HL-60 (cell line): Measurements from ENCODE around the gene CAMK2D.

Experiments used
- DNase-seq, 2 experiments: peaks; one replicate each; pipeline ENCODE4 v3.0.0-alpha.2; 2010 to 2020; ENCODE audit warnings: low read depth in 1 of 2, low spot score in 1 of 2
- H3K27ac ChIP-seq: fragments of 250-450 bp; sonication (Bioruptor Pico); replicated peaks from 2 replicates; pipeline ENCODE4 v1.5.1; 2020; ENCODE audit warnings: mild to moderate bottlenecking, moderate library complexity
- H3K27me3 ChIP-seq: fragments of 250-450 bp; sonication (Bioruptor Pico); 2 replicates; pipeline ENCODE4 v1.5.1; 2021; ENCODE audit warnings: mild to moderate bottlenecking, moderate library complexity; ENCODE audit not compliant: insufficient read depth, poor library complexity, severe bottlenecking
- H3K4me3 ChIP-seq: replicated peaks from 2 replicates; pipeline ENCODE4 v1.5.1; 2011; ENCODE audit warnings: mild to moderate bottlenecking, control low read depth, low read length; ENCODE audit not compliant: insufficient read depth
- GABPA ChIP-seq: IDR thresholded peaks from 2 replicates; pipeline ENCODE4 v1.6.1; 2012; ENCODE audit warnings: low read depth
- POLR2AphosphoS5 ChIP-seq: IDR thresholded peaks from 2 replicates; pipeline ENCODE4 v1.6.1; 2012; ENCODE audit warnings: low read depth
- SPI1 ChIP-seq: IDR thresholded peaks from 2 replicates; pipeline ENCODE4 v1.6.1; 2012; ENCODE audit warnings: low read depth, mild to moderate bottlenecking, borderline replicate concordance
- TF ChIP-seq, protein P1 (sequence below): IDR thresholded peaks from 2 replicates; pipeline ENCODE4 v1.6.1; 2012; ENCODE audit warnings: low read depth; ENCODE audit not compliant: insufficient replicate concordance
- TF ChIP-seq, protein P2 (sequence below): IDR thresholded peaks from one replicate; pipeline ENCODE4 v1.5.1; 2011; ENCODE audit warnings: low read length, control low read depth, inconsistent platforms; ENCODE audit not compliant: insufficient read depth

Gene CAMK2D

DNA sequence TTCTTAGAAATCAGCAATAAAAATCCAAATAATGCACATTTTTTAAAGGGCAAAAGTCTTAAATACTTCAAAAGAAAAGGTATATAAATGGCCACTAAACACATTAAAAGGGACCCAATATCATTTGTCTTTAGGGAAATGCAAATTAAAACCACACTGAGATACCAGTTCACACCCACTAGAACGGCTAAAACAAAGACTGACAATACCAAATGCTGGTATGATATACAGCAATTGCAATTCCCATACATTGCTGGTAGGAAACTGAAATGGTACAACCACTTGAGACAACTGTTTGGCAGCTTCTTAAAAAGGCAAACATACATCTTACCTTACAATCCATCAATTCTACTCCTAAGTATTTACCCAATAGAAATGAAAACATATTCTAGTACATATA is 33.7 kb downstream of the CAMK2D start:
- H3K27ac ChIP-seq, result no peak overlapping the region
- no peak for DNase-seq
- H3K27me3 ChIP-seq, result no peaks in the 10 kb centered on the region
- no peak for TF ChIP-seq SPI1
- no peak for TF ChIP-seq GABPA
- TF ChIP-seq POLR2AphosphoS5, result no peak
- TF ChIP-seq, protein P1, sequence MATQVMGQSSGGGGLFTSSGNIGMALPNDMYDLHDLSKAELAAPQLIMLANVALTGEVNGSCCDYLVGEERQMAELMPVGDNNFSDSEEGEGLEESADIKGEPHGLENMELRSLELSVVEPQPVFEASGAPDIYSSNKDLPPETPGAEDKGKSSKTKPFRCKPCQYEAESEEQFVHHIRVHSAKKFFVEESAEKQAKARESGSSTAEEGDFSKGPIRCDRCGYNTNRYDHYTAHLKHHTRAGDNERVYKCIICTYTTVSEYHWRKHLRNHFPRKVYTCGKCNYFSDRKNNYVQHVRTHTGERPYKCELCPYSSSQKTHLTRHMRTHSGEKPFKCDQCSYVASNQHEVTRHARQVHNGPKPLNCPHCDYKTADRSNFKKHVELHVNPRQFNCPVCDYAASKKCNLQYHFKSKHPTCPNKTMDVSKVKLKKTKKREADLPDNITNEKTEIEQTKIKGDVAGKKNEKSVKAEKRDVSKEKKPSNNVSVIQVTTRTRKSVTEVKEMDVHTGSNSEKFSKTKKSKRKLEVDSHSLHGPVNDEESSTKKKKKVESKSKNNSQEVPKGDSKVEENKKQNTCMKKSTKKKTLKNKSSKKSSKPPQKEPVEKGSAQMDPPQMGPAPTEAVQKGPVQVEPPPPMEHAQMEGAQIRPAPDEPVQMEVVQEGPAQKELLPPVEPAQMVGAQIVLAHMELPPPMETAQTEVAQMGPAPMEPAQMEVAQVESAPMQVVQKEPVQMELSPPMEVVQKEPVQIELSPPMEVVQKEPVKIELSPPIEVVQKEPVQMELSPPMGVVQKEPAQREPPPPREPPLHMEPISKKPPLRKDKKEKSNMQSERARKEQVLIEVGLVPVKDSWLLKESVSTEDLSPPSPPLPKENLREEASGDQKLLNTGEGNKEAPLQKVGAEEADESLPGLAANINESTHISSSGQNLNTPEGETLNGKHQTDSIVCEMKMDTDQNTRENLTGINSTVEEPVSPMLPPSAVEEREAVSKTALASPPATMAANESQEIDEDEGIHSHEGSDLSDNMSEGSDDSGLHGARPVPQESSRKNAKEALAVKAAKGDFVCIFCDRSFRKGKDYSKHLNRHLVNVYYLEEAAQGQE, result no peak
- TF ChIP-seq, protein P2, sequence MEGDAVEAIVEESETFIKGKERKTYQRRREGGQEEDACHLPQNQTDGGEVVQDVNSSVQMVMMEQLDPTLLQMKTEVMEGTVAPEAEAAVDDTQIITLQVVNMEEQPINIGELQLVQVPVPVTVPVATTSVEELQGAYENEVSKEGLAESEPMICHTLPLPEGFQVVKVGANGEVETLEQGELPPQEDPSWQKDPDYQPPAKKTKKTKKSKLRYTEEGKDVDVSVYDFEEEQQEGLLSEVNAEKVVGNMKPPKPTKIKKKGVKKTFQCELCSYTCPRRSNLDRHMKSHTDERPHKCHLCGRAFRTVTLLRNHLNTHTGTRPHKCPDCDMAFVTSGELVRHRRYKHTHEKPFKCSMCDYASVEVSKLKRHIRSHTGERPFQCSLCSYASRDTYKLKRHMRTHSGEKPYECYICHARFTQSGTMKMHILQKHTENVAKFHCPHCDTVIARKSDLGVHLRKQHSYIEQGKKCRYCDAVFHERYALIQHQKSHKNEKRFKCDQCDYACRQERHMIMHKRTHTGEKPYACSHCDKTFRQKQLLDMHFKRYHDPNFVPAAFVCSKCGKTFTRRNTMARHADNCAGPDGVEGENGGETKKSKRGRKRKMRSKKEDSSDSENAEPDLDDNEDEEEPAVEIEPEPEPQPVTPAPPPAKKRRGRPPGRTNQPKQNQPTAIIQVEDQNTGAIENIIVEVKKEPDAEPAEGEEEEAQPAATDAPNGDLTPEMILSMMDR, result no peak
- H3K4me3 ChIP-seq, result no peak overlapping the region

DNA sequence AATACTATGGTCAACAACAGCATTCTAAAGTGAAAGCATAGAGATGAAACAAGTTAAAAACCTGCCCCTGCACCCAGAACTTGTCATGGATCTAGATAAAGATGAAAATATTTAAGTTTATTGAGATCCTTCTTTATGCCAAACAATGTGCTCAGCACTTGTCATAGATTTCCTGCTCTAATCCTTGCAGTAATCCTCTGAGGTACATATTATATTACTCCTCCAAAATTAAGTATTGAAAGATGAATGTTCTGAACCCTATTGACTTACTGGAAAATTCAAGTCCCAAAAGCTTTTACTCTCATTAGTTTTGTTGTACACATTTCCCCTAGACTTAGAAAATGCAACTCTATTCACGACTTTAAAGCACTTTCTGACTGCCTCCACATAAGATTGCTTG is 35.6 kb downstream of the CAMK2D start:
- H3K27ac ChIP-seq, result no peak overlapping the region
- peaks cover 2% of the 10 kb centered on the region for H3K27me3 ChIP-seq
- DNase-seq, result no peak
- TF ChIP-seq, protein P1, result no peak
- TF ChIP-seq GABPA, result no peak
- TF ChIP-seq, protein P2, result no peak
- TF ChIP-seq POLR2AphosphoS5, result no peak
- no peak for TF ChIP-seq SPI1
- no peak overlapping the region for H3K4me3 ChIP-seq

DNA sequence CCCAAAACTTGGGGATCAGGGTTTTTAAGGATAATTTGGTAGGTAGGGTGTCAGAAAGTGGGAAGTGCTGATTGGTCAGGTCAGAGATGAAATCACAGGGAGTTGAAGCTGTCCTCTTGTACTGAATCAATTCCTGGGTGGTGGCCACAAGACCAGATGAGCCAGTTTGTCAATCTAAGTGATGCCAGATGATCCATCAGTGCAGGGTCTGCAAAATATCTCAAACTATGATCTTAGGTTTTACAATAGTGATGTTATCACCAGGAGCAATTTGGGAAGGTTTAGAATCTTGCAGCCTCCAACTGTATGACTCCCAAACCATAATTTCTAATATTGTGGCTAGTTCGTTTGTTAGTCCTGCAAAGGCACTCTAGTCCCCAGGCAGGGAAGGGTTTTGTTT is 43.3 kb downstream of the CAMK2D start:
- Histone ChIP-seq H3K27me3 (peaks cover 5% of the 10 kb centered on the region), H3K27ac (no peak overlapping the region), H3K4me3 (no peak overlapping the region)
- no peak for DNase-seq
- TF ChIP-seq, protein P2, result no peak
- no peak for TF ChIP-seq POLR2AphosphoS5
- TF ChIP-seq, protein P1, result no peak
- TF ChIP-seq GABPA, result no peak
- TF ChIP-seq SPI1, result no peak
